Endothelial cell of umbilical vein (primary cell): ENCODE measurements around the gene SCAMP2.
"Not testable (repeated sequence)": the region's sequence is repeated elsewhere in the genome, so short reads cannot be mapped to it uniquely, and the experiment has no call there.

Experiments
- CTCF ChIP-seq, 2 donors: IDR thresholded peaks; 1 replicate in 1 of 2; 2 replicates in 1 of 2; pipeline ENCODE4 v1.5.1; 2011; ENCODE audit warnings: low read length in 2 of 2, mild to moderate bottlenecking in 2 of 2, moderate library complexity in 2 of 2, control low read depth in 1 of 2, inconsistent platforms in 1 of 2, low read depth in 1 of 2; ENCODE audit not compliant: insufficient read depth in 1 of 2; ENCODE audit errors: extremely low read depth in 1 of 2
- EZH2 ChIP-seq: IDR thresholded peaks from 2 replicates; pipeline ENCODE4 v1.6.1; 2012; ENCODE audit warnings: borderline replicate concordance, low read depth, mild to moderate bottlenecking, moderate library complexity, low read length, inconsistent platforms; ENCODE audit not compliant: severe bottlenecking
- GATA2 ChIP-seq: IDR thresholded peaks from 2 replicates; pipeline ENCODE4 v1.7.0; 2011; ENCODE audit warnings: low read depth, mild to moderate bottlenecking, moderate library complexity, mixed read lengths, low read length; ENCODE audit not compliant: insufficient read length, insufficient read depth
- JUN ChIP-seq: IDR thresholded peaks from 2 replicates; pipeline ENCODE4 v1.6.1; 2011; ENCODE audit warnings: borderline replicate concordance, low read depth; ENCODE audit not compliant: insufficient read length, insufficient read depth
- MYC ChIP-seq: IDR thresholded peaks from one replicate; pipeline ENCODE4 v1.6.1; 2011; ENCODE audit warnings: mild to moderate bottlenecking, low read depth, low read length
- POLR2A ChIP-seq: IDR thresholded peaks from 2 replicates; pipeline ENCODE4 v1.6.1; 2012; ENCODE audit warnings: low read depth, mild to moderate bottlenecking, control low read depth, low read length
- POLR2AphosphoS5 ChIP-seq: IDR thresholded peaks from 2 replicates; pipeline ENCODE4 v1.6.1; 2012; ENCODE audit warnings: low read depth, mild to moderate bottlenecking, control low read depth, low read length, moderate library complexity; ENCODE audit not compliant: insufficient read depth
- TF ChIP-seq, protein P1 (sequence below): IDR thresholded peaks from 2 replicates; pipeline ENCODE4 v1.6.1; 2011; ENCODE audit not compliant: insufficient read depth, insufficient read length

GRCh38 chr15:74913799-74914198 lies 40.6 kb upstream of the SCAMP2 start:
- not testable (repeated sequence) for TF ChIP-seq POLR2A; CTCF (IDR thresholded peaks at IDR 0.05; ENCODE audit: extremely low read depth in 1 of 2, insufficient read depth in 1 of 2, low read depth in 1 of 2, low read length in 2 of 2); EZH2; MYC; POLR2AphosphoS5; GATA2; JUN
- TF ChIP-seq, protein P1, sequence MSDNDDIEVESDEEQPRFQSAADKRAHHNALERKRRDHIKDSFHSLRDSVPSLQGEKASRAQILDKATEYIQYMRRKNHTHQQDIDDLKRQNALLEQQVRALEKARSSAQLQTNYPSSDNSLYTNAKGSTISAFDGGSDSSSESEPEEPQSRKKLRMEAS = not testable (repeated sequence)
